NT2/D1 (cell line): ENCODE data around the gene MBNL2.

Experiments
- DNase-seq: peaks from one replicate; pipeline ENCODE4 v3.0.0-alpha.2; 2011; ENCODE audit warnings: low read depth, low spot score
- H3K27me3 ChIP-seq: 2 replicates; pipeline ENCODE4 v1.6.0; 2011; ENCODE audit warnings: mild to moderate bottlenecking; ENCODE audit not compliant: insufficient read length, insufficient read depth
- H3K36me3 ChIP-seq: 2 replicates; pipeline ENCODE4 v1.6.1; 2011; ENCODE audit warnings: mild to moderate bottlenecking, low read length, mixed read lengths; ENCODE audit not compliant: insufficient read depth, insufficient read length
- H3K4me1 ChIP-seq: 2 replicates; pipeline ENCODE4 v1.5.1; 2011; ENCODE audit not compliant: insufficient read depth, insufficient read length
- H3K4me3 ChIP-seq: 2 replicates; pipeline ENCODE4 v1.5.1; 2011; ENCODE audit warnings: low read depth; ENCODE audit not compliant: insufficient read length
- H3K9ac ChIP-seq: 2 replicates; pipeline ENCODE4 v1.6.0; 2011; ENCODE audit warnings: low read depth; ENCODE audit not compliant: insufficient read length
- H3K9me3 ChIP-seq: 2 replicates; pipeline ENCODE4 v1.5.1; 2011; ENCODE audit warnings: mild to moderate bottlenecking, low read length; ENCODE audit not compliant: insufficient read depth
- SUZ12 ChIP-seq: IDR thresholded peaks from 2 replicates; pipeline ENCODE4 v1.6.1; 2011; ENCODE audit not compliant: insufficient read length, insufficient read depth; ENCODE audit errors: extremely low read depth
- YY1 ChIP-seq: IDR thresholded peaks from 2 replicates; pipeline ENCODE4 v1.6.1; 2011; ENCODE audit not compliant: insufficient read length, insufficient read depth
- ZNF274 ChIP-seq: IDR thresholded peaks from 2 replicates; pipeline ENCODE4 v1.6.1; 2011; ENCODE audit warnings: mild to moderate bottlenecking, low read depth, low read length

MBNL2 gene

DNA sequence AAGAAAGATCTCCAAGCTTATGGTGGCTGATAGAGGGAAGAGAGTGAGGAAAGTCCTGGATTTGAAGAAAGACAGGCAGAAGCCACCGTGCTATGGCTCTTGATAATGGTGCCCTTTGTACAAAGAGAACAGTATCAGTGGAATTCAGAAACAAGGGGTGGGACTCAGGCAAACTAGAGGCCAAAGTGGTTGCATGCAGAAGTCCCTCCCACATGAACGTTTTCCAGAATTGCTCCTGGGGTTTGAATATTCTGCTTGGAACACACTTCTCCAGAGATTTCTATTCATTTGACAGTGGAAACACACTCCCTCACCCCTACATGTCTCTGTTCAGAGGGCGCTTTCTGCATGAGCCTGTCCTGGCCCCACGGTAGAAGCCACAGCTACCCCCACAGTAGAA lies 10.1 kb upstream of the MBNL2 start:
- no peaks in the 10 kb centered on the region for H3K9me3 ChIP-seq
- no peak for DNase-seq
- no peaks in the 10 kb centered on the region for H3K4me1 ChIP-seq
- H3K36me3 ChIP-seq, result no peaks in the 10 kb centered on the region
- H3K9ac ChIP-seq, result no peak overlapping the region
- TF ChIP-seq YY1 (no peak), ZNF274 (no peak), SUZ12 (no peak)
- H3K4me3 ChIP-seq, result no peak overlapping the region
- H3K27me3 ChIP-seq, result peaks cover 12% of the 10 kb centered on the region

DNA sequence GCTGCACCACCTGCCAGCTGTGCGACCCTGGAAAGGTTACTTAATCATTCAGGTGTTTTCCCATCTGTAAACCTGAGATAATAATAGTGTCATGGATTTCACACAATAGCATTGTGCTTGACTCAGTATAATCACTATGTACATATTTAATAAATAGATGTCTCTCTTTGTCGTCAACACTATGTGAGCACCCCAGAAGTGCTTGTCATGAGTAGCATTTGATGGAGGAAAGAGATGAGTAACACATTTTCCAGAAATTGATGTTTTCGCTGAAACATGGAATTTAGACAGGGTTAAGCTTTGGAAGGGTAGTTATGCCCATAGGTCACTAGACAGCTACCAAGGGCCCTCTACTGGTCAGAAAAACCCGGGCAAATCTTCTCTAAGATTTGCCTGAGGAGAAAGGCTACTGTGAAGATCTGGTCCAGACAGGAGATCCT lies 9.5 kb upstream of the MBNL2 start:
- Histone ChIP-seq H3K9ac (no peak overlapping the region), H3K36me3 (no peaks in the 10 kb centered on the region), H3K4me3 (no peak overlapping the region), H3K9me3 (no peaks in the 10 kb centered on the region), H3K4me1 (no peaks in the 10 kb centered on the region), H3K27me3 (peaks cover 17% of the 10 kb centered on the region)
- DNase-seq, result no peak
- TF ChIP-seq YY1 (no peak), ZNF274 (no peak), SUZ12 (no peak)

DNA sequence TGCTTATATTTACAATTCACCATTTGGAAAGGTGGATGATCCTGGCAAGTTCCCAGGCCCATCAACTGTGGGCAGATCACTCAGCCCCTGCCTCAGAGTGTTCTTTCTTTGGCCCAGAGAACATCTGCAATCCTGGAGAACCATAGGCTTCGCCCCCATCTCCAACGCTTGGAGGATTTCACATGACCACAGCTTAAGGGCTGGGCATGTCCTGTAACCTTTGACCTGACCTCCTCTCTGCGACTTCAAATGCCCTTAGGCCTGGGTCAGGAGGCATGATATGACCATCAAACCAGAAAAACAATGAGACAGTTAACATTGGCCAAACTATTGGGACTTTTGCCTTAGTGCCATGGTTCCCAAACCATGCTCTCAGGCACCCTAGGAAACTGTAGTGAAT lies 7.2 kb upstream of the MBNL2 start:
- Histone ChIP-seq H3K9me3 (no peaks in the 10 kb centered on the region), H3K36me3 (no peaks in the 10 kb centered on the region), H3K4me1 (no peaks in the 10 kb centered on the region), H3K27me3 (peaks cover 37% of the 10 kb centered on the region), H3K4me3 (no peak overlapping the region), H3K9ac (no peak overlapping the region)
- TF ChIP-seq SUZ12 (no peak), YY1 (no peak), ZNF274 (no peak)
- no peak for DNase-seq

DNA sequence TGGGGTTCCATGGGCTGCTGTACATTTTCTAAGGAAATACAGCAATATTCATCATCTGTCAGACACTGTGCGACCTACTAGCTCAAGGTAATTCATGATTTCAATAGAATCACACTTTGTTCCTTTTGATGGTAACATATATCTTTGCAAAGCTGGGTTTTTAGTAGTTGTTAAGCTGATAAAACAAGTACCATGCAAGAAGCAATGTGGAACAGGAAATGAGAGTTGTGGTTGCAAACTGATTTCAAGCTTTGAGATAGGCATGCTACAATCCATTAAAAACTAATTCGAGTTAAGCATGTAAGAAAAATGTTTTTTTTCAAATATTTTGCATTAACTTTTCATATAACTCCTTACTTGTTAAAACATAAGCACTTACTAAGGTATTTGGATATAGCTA lies 6.8 kb upstream of the MBNL2 start:
- Histone ChIP-seq H3K4me3 (no peak overlapping the region), H3K27me3 (peaks cover 41% of the 10 kb centered on the region), H3K9me3 (no peaks in the 10 kb centered on the region), H3K4me1 (no peaks in the 10 kb centered on the region), H3K36me3 (no peaks in the 10 kb centered on the region), H3K9ac (no peak overlapping the region)
- TF ChIP-seq ZNF274, result no peak
- TF ChIP-seq SUZ12, result no peak
- TF ChIP-seq YY1, result no peak
- DNase-seq, result no peak

DNA sequence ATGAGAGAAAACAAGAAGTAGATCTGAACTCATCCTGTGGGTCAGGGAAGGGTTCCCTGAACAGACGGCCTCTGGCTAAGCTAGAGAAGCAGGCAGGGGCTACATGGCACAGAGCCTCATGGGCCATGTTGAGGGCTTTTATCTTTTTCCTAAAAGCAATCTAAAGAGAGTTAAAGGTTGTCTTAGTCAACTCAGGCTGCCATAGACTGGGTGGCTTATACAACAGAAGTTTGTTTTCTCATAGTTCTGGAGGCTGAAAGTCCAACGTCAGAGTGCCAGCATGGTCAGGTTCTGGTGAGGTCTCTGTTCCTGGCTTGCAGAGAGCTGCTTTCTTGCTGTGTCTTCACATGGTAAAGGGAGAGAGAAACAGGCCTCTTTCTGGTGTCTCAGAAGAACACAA lies 2.9 kb upstream of the MBNL2 start:
- H3K9me3 ChIP-seq, result no peaks in the 10 kb centered on the region
- H3K27me3 ChIP-seq, result peaks cover 73% of the 10 kb centered on the region
- H3K4me3 ChIP-seq, result no peak overlapping the region
- no peak overlapping the region for H3K9ac ChIP-seq
- no peak for DNase-seq
- H3K4me1 ChIP-seq, result no peaks in the 10 kb centered on the region
- TF ChIP-seq SUZ12 (no peak), YY1 (no peak), ZNF274 (no peak)
- H3K36me3 ChIP-seq, result no peaks in the 10 kb centered on the region

DNA sequence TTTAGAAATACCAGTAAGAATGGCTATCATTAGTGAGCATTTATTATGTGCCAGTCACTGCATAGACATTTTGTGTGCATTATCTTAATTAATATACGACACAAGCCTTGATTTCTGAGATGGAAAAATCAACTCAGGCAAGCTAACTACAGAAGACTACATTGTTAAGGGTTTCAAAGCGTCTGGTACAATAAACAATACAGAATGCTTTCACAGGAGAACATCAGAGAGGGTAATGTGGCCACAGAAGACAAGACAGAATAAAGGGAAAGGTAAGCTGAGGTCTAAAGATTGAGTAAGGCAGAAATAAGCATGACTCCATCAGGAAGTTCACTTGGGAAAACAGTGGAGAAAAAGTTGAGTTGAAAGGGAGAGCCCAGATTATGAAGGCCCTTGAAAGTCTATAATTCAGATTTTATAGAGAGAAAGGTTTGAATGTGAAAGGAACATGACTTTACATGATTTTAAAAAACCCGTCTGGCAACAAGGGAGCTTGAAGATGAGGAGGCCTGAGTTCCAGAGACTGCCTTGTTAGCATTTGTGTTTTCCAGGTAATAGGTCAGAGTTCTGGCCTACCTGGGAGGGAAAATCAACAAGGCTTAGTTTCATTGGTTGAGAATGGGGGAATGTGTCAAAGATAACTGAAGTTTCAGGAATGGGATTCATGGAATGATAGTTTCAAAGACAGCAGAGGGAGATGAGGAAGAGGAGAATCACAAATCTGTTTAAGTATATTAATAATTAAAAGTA lies 1.8 kb upstream of the MBNL2 start:
- Histone ChIP-seq H3K9ac (no peak overlapping the region), H3K27me3 (peaks cover 80% of the 10 kb centered on the region), H3K9me3 (no peaks in the 10 kb centered on the region), H3K4me1 (no peaks in the 10 kb centered on the region), H3K4me3 (no peak overlapping the region), H3K36me3 (no peaks in the 10 kb centered on the region)
- DNase-seq, result no peak
- TF ChIP-seq ZNF274, result no peak
- TF ChIP-seq YY1, result no peak
- TF ChIP-seq SUZ12, result no peak

DNA sequence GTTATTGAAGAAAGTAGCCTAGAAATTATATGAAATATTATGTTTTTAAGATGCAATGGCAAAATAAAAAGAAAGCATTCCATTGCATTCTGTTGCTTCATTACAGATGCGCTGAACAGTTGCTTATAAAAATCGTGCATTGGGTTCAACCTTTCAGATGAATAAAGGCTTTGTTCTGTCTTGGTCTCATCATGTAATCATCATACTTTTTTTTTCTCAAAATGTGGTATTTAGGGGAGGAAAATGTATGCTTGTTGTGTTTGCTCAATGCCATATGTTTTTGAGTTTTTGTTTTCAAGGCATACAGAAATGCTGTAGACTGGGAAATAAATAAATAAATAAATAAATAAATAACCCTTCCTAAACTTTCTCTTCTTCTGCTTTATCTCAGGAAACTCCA lies 1.1 kb upstream of the MBNL2 start:
- H3K9me3 ChIP-seq, result no peaks in the 10 kb centered on the region
- H3K4me1 ChIP-seq, result no peaks in the 10 kb centered on the region
- DNase-seq, result no peak
- no peak for TF ChIP-seq YY1
- TF ChIP-seq SUZ12, result no peak
- TF ChIP-seq ZNF274, result no peak
- H3K27me3 ChIP-seq, result peaks cover 87% of the 10 kb centered on the region
- no peaks in the 10 kb centered on the region for H3K36me3 ChIP-seq
- H3K9ac ChIP-seq, result no peak overlapping the region
- no peak overlapping the region for H3K4me3 ChIP-seq

DNA sequence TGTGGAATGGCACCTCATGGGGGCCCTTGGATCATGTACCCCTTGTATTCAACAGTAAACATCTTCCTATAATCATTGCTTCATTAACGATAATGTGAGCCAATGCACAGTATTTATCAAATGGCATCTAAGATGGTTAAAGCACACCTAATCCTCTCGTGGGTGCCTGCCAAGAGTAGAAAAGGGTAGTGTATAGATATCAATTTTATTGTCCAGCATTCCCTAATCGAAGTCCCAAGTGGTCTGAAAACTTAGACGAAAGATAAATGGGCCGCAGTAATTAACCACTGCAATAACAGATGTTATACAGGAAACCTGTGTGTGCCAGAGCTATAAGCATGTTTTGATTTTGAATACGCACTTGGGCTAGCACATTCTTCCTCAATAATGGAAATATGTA lies 667 bp upstream of the MBNL2 start:
- H3K4me3 ChIP-seq, result no peak overlapping the region

More for the DNA sequence above, 667 bp upstream of the MBNL2 start:
- Histone ChIP-seq H3K9ac (no peak overlapping the region), H3K36me3 (no peaks in the 10 kb centered on the region), H3K4me1 (no peaks in the 10 kb centered on the region), H3K27me3 (peaks cover 91% of the 10 kb centered on the region), H3K9me3 (no peaks in the 10 kb centered on the region)
- no peak for TF ChIP-seq SUZ12
- no peak for TF ChIP-seq ZNF274
- no peak for TF ChIP-seq YY1
- no peak for DNase-seq
